IMR-90 (cell line): ENCODE results near the gene ANKRD44. TPM values are rescaled to one million over a fixed set of nuclear protein-coding genes. Genes with fewer than 3 reads are reported as not detected.

ENCODE experiments used
- ATAC-seq: fragments of 200-7000 bp; cut with Tn5 transposase; 2 replicates; pipeline ENCODE4 v1.9.1; 2020; ENCODE audit warnings: low read depth, mild to moderate bottlenecking, moderate library complexity
- BruUV-seq: library from RNA; stranded (reverse); fragments of 400-500 nt; replicated peaks from 2 replicates; lab custom pipeline; 2021; lab: Mats Ljungman, UMichigan
- CTCF ChIA-PET: fragments of 300-600 bp; formaldehyde crosslinking; extraction: SDS; loops from one replicate; lab custom pipeline; 2021; ENCODE audit warnings: antibody characterized with exemption; lab: Yijun Ruan, JAX
- POLR2A ChIA-PET: fragments of 300-600 bp; sonication (Branson Sonifier 250); formaldehyde crosslinking; loops from one replicate; lab custom pipeline; 2022; ENCODE audit warnings: antibody characterized with exemption; ENCODE audit not compliant: unreplicated experiment; lab: Charles Lee
- DNase-seq: peaks from one replicate; pipeline ENCODE4 v3.0.0; 2013
- H2AFZ ChIP-seq: replicated peaks from 2 replicates; pipeline ENCODE3; 2013; ENCODE audit warnings: low read length, mild to moderate bottlenecking; ENCODE audit not compliant: poor library complexity
- H2AK5ac ChIP-seq: 2 replicates; pipeline ENCODE4 v1.6.1; 2013; ENCODE audit warnings: low read depth, low read length, inconsistent platforms
- H2AK9ac ChIP-seq: replicated peaks from 2 replicates; pipeline ENCODE3; 2013; ENCODE audit warnings: mild to moderate bottlenecking, low read depth, low read length, moderate library complexity; ENCODE audit not compliant: poor library complexity
- H2BK120ac ChIP-seq: 2 replicates; pipeline ENCODE4 v1.6.1; 2013; ENCODE audit warnings: low read depth, low read length, inconsistent platforms
- H2BK15ac ChIP-seq: 3 replicates; pipeline ENCODE4 v1.6.1; 2013; ENCODE audit warnings: low read depth, low read length, inconsistent platforms
- H2BK20ac ChIP-seq: 2 replicates; pipeline ENCODE4 v1.6.1; 2013; ENCODE audit warnings: low read depth, mild to moderate bottlenecking, inconsistent platforms, low read length, moderate library complexity
- H2BK5ac ChIP-seq: 2 replicates; pipeline ENCODE4 v1.6.1; 2013; ENCODE audit warnings: mild to moderate bottlenecking, low read depth, low read length, inconsistent platforms; ENCODE audit not compliant: poor library complexity, severe bottlenecking
- H3K14ac ChIP-seq: replicated peaks from 2 replicates; pipeline ENCODE4 v1.6.1; 2013; ENCODE audit warnings: low read depth, low read length, inconsistent platforms
- H3K18ac ChIP-seq: 2 replicates; pipeline ENCODE4 v1.6.1; 2013; ENCODE audit warnings: low read depth, low read length, control low read depth
- H3K23ac ChIP-seq: 2 replicates; pipeline ENCODE4 v1.6.1; 2013; ENCODE audit warnings: low read depth, low read length, inconsistent platforms
- H3K27ac ChIP-seq: 2 replicates; pipeline ENCODE4 v1.5.1; 2013; ENCODE audit warnings: mild to moderate bottlenecking, control low read depth, low read length; ENCODE audit not compliant: insufficient read depth
- H3K27me3 ChIP-seq: 2 replicates; pipeline ENCODE4 v1.6.1; 2013; ENCODE audit warnings: low read length; ENCODE audit not compliant: control insufficient read depth, insufficient read depth
- H3K36me3 ChIP-seq: 2 replicates; pipeline ENCODE4 v1.6.1; 2013; ENCODE audit warnings: low read length, mixed read lengths; ENCODE audit not compliant: control insufficient read depth, insufficient read depth
- H3K4ac ChIP-seq: 2 replicates; pipeline ENCODE4 v1.6.1; 2013; ENCODE audit warnings: low read depth, low read length, inconsistent platforms
- H3K4me1 ChIP-seq: 2 replicates; pipeline ENCODE4 v1.6.1; 2013; ENCODE audit warnings: low read length, mixed read lengths; ENCODE audit not compliant: control insufficient read depth, insufficient read depth
- H3K4me2 ChIP-seq: 2 replicates; pipeline ENCODE4 v1.6.1; 2013; ENCODE audit warnings: low read depth, mild to moderate bottlenecking, control low read depth, low read length, moderate library complexity
- H3K4me3 ChIP-seq: 2 replicates; pipeline ENCODE4 v1.5.1; 2013; ENCODE audit warnings: low read depth, mild to moderate bottlenecking, control low read depth, low read length, moderate library complexity; ENCODE audit not compliant: insufficient read depth
- H3K56ac ChIP-seq: 2 replicates; pipeline ENCODE4 v1.6.1; 2013; ENCODE audit warnings: low read length, inconsistent platforms; ENCODE audit not compliant: insufficient read depth; ENCODE audit errors: extremely low read depth
- H3K79me1 ChIP-seq, 2 experiments: 2 replicates each; pipeline ENCODE4 v1.6.1; 2013; ENCODE audit warnings: low read length in 2 of 2, inconsistent platforms in 1 of 2, low read depth in 1 of 2
- H3K9ac ChIP-seq: 2 replicates; pipeline ENCODE4 v1.6.1; 2013; ENCODE audit warnings: low read depth, low read length, control low read depth
- H3K9me1 ChIP-seq: 2 replicates; pipeline ENCODE4 v1.6.1; 2013; ENCODE audit warnings: low read length, inconsistent platforms; ENCODE audit not compliant: insufficient read depth
- H3K9me3 ChIP-seq: 2 replicates; pipeline ENCODE4 v1.6.1; 2013; ENCODE audit warnings: low read length; ENCODE audit not compliant: control insufficient read depth, insufficient read depth
- H4K20me1 ChIP-seq: 2 replicates; pipeline ENCODE4 v1.6.1; 2013; ENCODE audit warnings: low read length, inconsistent platforms; ENCODE audit not compliant: insufficient read depth
- H4K5ac ChIP-seq: 2 replicates; pipeline ENCODE4 v1.6.1; 2013; ENCODE audit warnings: mild to moderate bottlenecking, low read depth, low read length, control low read depth
- H4K8ac ChIP-seq, 2 experiments: 2 replicates each; pipeline ENCODE4 v1.6.1; 2013; ENCODE audit warnings: low read depth in 2 of 2, low read length in 2 of 2, control low read depth in 1 of 2, inconsistent platforms in 1 of 2
- H4K91ac ChIP-seq: 2 replicates; pipeline ENCODE4 v1.6.1; 2013; ENCODE audit warnings: low read depth, low read length, inconsistent platforms; ENCODE audit not compliant: insufficient read depth
- BHLHE40 ChIP-seq: fragments of 150-350 bp; IDR thresholded peaks from 2 replicates; pipeline ENCODE4 v1.6.1; 2016; ENCODE audit warnings: mild to moderate bottlenecking, low read depth, low read length
- CEBPB ChIP-seq: IDR thresholded peaks from 2 replicates; pipeline ENCODE4 v1.6.1; 2012; ENCODE audit warnings: low read depth, low read length, improper control_type of control experiment
- CHD1 ChIP-seq: IDR thresholded peaks from 2 replicates; pipeline ENCODE4 v1.6.1; 2012; ENCODE audit warnings: low read depth, low read length, improper control_type of control experiment
- ELK1 ChIP-seq: fragments of 150-350 bp; IDR thresholded peaks from 2 replicates; pipeline ENCODE4 v1.6.1; 2016; ENCODE audit warnings: low read depth, mild to moderate bottlenecking, low read length, moderate library complexity, borderline replicate concordance
- FOS ChIP-seq: fragments of 150-350 bp; IDR thresholded peaks from 2 replicates; pipeline ENCODE4 v1.6.1; 2016; ENCODE audit warnings: low read depth, low read length
- MAFK ChIP-seq: IDR thresholded peaks from 2 replicates; pipeline ENCODE4 v1.6.1; 2012; ENCODE audit warnings: low read depth, low read length, improper control_type of control experiment
- MAZ ChIP-seq: IDR thresholded peaks from 2 replicates; pipeline ENCODE4 v1.6.1; 2012; ENCODE audit warnings: low read depth, mild to moderate bottlenecking, low read length, improper control_type of control experiment, moderate library complexity, borderline replicate concordance
- MXI1 ChIP-seq: IDR thresholded peaks from 2 replicates; pipeline ENCODE4 v1.6.1; 2012; ENCODE audit warnings: low read depth, mild to moderate bottlenecking, low read length, moderate library complexity, borderline replicate concordance
- NFE2L2 ChIP-seq: fragments of 150-350 bp; IDR thresholded peaks from 2 replicates; pipeline ENCODE4 v1.6.1; 2016; ENCODE audit warnings: low read depth, mild to moderate bottlenecking, low read length
- POLR2A ChIP-seq: IDR thresholded peaks from 2 replicates; pipeline ENCODE4 v1.6.1; 2012; ENCODE audit warnings: mild to moderate bottlenecking, low read depth, low read length
- RAD21 ChIP-seq: IDR thresholded peaks from 2 replicates; pipeline ENCODE4 v1.6.1; 2012; ENCODE audit warnings: low read length, improper control_type of control experiment
- RCOR1 ChIP-seq: IDR thresholded peaks from 2 replicates; pipeline ENCODE4 v1.6.1; 2012; ENCODE audit warnings: mild to moderate bottlenecking, low read length, improper control_type of control experiment; ENCODE audit not compliant: insufficient replicate concordance
- RFX5 ChIP-seq: IDR thresholded peaks from 2 replicates; pipeline ENCODE4 v1.8.0; 2012; ENCODE audit warnings: low read depth, mild to moderate bottlenecking, low read length, moderate library complexity
- SMC3 ChIP-seq: fragments of 150-350 bp; IDR thresholded peaks from 2 replicates; pipeline ENCODE4 v1.6.1; 2016; ENCODE audit warnings: low read depth, mild to moderate bottlenecking, antibody characterized with exemption, low read length, moderate library complexity
- WGBS, 2 experiments: methylation state at CpG; one replicate each; pipeline versions ENCODE4 v1.1.5 to v1.1.7; 2013; ENCODE audit warnings: missing lambda C conversion rate in 2 of 2; ENCODE audit not compliant: insufficient read length in 1 of 2; ENCODE audit errors: extremely low coverage in 2 of 2; 5-methylcytosine and 5-hydroxymethylcytosine counted together
- dilution Hi-C: fragments of 300-500 bp; cut with HindIII; formaldehyde crosslinking; loops from one replicate; pipeline ENCODE4 v1.14.3; 2018; ENCODE audit warnings: low sequenced_read_pairs; ENCODE audit not compliant: unreplicated experiment
- in situ Hi-C: fragments of 300-500 bp; cut with MboI; formaldehyde crosslinking; loops from 3 replicates; pipeline ENCODE4 v1.14.3; 2019; ENCODE audit warnings: low sequenced_read_pairs, inconsistent platforms, mixed read lengths
- intact Hi-C: fragments of 100-400 bp; cut with micrococcal nuclease; formaldehyde crosslinking; loops from 2 replicates; pipeline ENCODE4 v1.10.0; 2022
- polyA plus RNA-seq, 3 experiments: library from polyadenylated mRNA; depleted of rRNA; stranded (reverse); fragments of >200 nt; gene quantifications; 2 replicates each; pipeline ENCODE4 v1.2.3, GENCODE V29; 2012; ENCODE audit warnings: low replicate concordance in 1 of 3
- total RNA-seq: library from RNA; depleted of rRNA; stranded (reverse); fragments of >200 nt; gene quantifications from 2 replicates; pipeline ENCODE4 v1.2.3, GENCODE V29; 2012
- TF ChIP-seq, protein P1 (sequence below): fragments of 150-350 bp; IDR thresholded peaks from 2 replicates; pipeline ENCODE4 v1.6.1; 2017; ENCODE audit warnings: mild to moderate bottlenecking, antibody characterized with exemption, low read length, low read depth
- TF ChIP-seq, protein P2 (sequence below): conservative IDR thresholded peaks from 2 replicates; pipeline ENCODE4 v1.5.1; 2012; ENCODE audit warnings: mild to moderate bottlenecking, low read depth, low read length, improper control_type of control experiment

The ANKRD44 gene
- total and polyA plus RNA-seq, 2 of the 4 experiments (the other 2 are of a cell fraction), result 5.2 to 15.6 TPM

GRCh38 chr2:197292619-197293018 lies 18.0 kb downstream of the ANKRD44 start:
- H2AK9ac ChIP-seq, result no peak overlapping the region
- H3K27ac ChIP-seq, result no peak overlapping the region
- H2BK15ac ChIP-seq, result no peak overlapping the region
- no peak overlapping the region for H3K4ac ChIP-seq
- DNase-seq (no peak), ATAC-seq (no peak)
- H2BK20ac ChIP-seq, result no peak overlapping the region
- in situ Hi-C loops, result no loop called here
- H2AK5ac ChIP-seq, result no peak overlapping the region
- H3K18ac ChIP-seq, result no peak overlapping the region
- H2BK5ac ChIP-seq, result no peak overlapping the region
- H4K5ac ChIP-seq, result no peak overlapping the region
- no peak overlapping the region for H3K9ac ChIP-seq
- no peak overlapping the region for H3K4me2 ChIP-seq
- H4K91ac ChIP-seq, result no peak overlapping the region
- no CpG with 5 or more reads among the region's 2 CpGs for WGBS, 2 experiments
- no peak overlapping the region for H2AFZ ChIP-seq
- no peak overlapping the region for H3K4me3 ChIP-seq
- peaks cover 4% of the 10 kb centered on the region for H3K4me1 ChIP-seq
- intact Hi-C loops, result no loop called here
- no peak overlapping the region for H3K56ac ChIP-seq
- H3K23ac ChIP-seq, result no peak overlapping the region
- no peak overlapping the region for H2BK120ac ChIP-seq
- ChIA-PET CTCF (no interaction called here), POLR2A (no interaction called here)
- no peaks in the 10 kb centered on the region for H3K27me3 ChIP-seq
- H3K9me3 ChIP-seq, result no peaks in the 10 kb centered on the region
- no peak overlapping the region for H4K8ac ChIP-seq
- peaks cover 3% of the 10 kb centered on the region for H3K9me1 ChIP-seq
- BruUV-seq, result no TSS peak
- H3K79me1 ChIP-seq, result peaks cover 0 to 8% of the 10 kb centered on the region in 2 experiments; a peak in 2 of 4 replicates
- H3K14ac ChIP-seq, result no peak overlapping the region
- H3K36me3 ChIP-seq, result no peaks in the 10 kb centered on the region
- TF ChIP-seq, protein P1, sequence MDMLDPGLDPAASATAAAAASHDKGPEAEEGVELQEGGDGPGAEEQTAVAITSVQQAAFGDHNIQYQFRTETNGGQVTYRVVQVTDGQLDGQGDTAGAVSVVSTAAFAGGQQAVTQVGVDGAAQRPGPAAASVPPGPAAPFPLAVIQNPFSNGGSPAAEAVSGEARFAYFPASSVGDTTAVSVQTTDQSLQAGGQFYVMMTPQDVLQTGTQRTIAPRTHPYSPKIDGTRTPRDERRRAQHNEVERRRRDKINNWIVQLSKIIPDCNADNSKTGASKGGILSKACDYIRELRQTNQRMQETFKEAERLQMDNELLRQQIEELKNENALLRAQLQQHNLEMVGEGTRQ, result no peak
- TF ChIP-seq NFE2L2 (no peak), MAFK (no peak), RCOR1 (no peak), FOS (no peak), MAZ (no peak), RAD21 (no peak), BHLHE40 (no peak), MXI1 (no peak), SMC3 (no peak), RFX5 (no peak), ELK1 (no peak), CHD1 (no peak), POLR2A (no peak), CEBPB (no peak)
- TF ChIP-seq, protein P2, sequence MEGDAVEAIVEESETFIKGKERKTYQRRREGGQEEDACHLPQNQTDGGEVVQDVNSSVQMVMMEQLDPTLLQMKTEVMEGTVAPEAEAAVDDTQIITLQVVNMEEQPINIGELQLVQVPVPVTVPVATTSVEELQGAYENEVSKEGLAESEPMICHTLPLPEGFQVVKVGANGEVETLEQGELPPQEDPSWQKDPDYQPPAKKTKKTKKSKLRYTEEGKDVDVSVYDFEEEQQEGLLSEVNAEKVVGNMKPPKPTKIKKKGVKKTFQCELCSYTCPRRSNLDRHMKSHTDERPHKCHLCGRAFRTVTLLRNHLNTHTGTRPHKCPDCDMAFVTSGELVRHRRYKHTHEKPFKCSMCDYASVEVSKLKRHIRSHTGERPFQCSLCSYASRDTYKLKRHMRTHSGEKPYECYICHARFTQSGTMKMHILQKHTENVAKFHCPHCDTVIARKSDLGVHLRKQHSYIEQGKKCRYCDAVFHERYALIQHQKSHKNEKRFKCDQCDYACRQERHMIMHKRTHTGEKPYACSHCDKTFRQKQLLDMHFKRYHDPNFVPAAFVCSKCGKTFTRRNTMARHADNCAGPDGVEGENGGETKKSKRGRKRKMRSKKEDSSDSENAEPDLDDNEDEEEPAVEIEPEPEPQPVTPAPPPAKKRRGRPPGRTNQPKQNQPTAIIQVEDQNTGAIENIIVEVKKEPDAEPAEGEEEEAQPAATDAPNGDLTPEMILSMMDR, result no peak
- no peaks in the 10 kb centered on the region for H4K20me1 ChIP-seq
- dilution Hi-C loops, result no loop called here
